GM18499 (cell line): ENCODE data around the gene SPNS2.
"Not testable (repeated sequence)": the region's sequence is repeated elsewhere in the genome, so short reads cannot be mapped to it uniquely, and the experiment has no call there.

Source experiments
- ATAC-seq: cut with Tn5 transposase; IDR thresholded peaks from one replicate; pipeline ENCODE4 v1.9.1; 2021; ENCODE audit warnings: moderate number of reproducible peaks; ENCODE audit not compliant: insufficient read depth, unreplicated experiment

Gene SPNS2

DNA sequence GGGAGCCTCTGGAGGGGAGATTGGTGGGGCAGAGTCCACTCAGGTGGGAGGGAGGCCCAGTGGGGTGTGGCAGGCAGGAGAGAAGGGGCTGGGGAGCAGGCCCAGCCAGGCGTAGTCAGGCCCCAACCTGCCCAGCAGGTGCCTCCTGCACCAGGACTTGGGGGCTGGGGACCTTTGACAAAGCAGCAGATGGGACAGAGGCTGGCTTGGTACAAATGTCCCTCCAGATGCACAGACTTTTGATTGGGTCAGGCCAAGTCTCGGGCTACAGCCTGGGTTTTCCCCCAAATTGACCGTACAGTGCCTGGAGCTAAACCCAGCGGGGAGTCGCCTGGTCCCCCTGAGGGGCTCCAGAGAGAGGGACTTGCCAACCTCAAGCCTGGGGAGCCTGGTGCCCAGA is 61.3 kb downstream of the SPNS2 start:
- no peak for ATAC-seq

DNA sequence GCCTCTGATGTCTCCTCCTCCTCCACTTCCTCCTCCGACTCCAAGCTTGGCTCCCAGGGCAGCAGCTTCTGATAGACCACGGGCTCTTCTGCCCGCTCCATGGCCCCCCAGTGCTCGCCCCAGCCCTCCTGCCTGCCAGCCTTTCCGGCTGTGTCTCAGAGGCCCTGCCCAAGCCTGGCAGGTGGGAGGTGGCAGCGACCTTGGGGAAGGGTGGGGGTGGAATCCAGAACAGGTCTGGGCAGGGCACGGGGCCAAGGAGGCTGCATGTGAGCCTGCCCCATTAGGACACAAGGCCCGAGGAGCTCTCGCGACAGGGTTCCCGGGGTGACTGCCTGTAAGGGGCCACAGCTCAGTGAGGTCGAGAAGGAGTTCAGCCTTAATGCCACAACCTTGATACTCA is 61.7 kb downstream of the SPNS2 start, which contains the start of gene GGT6:
GGT6 (minus strand) TSS at position 157 of the 400 bp plus-strand sequence; CDS start at position 101, 56 bp downstream.
- no peak for ATAC-seq

DNA sequence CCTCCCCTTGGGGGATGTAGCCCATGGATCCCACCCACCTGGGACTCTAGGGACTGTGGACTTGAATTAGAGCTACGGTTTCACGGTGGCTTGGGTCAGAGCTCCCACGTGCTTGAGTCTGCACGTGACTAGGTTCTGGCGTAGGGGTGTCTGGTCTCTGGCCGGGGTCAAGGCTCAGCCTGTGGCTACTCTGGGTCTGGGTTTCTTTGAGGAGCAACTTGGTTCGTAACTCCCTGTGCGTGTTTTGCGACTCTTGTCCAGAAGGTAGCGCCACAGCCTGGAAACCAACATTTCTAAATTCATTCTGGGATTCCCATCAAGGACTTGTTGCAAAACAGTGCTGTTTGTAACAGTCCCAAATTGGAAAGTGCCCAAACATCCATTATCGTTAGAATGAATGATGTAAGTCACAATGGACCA is 62.2 kb downstream of the SPNS2 start:
- no peak for ATAC-seq

DNA sequence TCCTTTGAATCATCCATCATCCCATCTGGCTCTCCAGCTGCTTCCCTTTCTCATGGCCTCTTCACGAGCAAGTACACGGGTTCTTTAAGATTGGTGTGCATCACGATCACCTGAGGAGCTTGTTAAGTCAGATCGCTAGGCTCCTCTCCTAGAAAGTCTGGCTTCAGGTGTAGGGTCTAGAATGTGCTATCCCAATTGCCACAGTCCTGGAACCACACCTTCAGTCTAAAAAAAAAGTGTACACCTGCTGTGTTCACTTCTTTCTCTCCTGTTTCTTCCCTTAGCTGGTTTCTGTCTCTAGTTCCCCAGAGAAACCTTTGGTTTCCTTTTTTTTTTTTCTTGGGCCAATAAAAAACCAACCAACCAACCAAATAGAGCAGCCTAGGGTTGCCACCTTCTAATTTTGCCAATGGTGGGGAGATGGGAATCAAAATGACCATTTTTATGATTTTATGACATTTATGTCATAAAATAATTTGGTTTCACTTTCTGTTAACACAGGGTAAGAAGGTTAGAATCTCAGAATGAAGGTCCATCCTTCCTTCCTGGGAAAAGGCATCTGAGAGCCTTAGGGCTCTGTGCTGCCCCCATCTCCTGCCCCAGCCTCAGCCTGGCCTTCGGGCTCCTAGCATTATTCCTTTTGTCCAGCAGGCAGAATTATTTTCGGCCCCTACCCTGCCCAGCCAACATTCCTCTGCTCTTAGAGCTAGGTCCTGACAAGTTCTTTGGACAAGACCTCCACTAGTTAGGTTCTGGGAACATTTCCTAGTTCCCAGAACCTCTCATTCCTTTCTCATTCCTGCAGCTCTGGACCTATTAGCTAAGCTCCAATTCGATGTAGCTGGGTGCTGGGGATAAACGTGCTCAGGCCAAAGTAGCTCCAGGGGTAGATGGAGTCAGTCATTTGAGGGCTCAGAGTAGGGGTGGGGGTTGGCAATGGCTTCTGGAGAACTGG is 63.6 kb downstream of the SPNS2 start:
- no peak for ATAC-seq

DNA sequence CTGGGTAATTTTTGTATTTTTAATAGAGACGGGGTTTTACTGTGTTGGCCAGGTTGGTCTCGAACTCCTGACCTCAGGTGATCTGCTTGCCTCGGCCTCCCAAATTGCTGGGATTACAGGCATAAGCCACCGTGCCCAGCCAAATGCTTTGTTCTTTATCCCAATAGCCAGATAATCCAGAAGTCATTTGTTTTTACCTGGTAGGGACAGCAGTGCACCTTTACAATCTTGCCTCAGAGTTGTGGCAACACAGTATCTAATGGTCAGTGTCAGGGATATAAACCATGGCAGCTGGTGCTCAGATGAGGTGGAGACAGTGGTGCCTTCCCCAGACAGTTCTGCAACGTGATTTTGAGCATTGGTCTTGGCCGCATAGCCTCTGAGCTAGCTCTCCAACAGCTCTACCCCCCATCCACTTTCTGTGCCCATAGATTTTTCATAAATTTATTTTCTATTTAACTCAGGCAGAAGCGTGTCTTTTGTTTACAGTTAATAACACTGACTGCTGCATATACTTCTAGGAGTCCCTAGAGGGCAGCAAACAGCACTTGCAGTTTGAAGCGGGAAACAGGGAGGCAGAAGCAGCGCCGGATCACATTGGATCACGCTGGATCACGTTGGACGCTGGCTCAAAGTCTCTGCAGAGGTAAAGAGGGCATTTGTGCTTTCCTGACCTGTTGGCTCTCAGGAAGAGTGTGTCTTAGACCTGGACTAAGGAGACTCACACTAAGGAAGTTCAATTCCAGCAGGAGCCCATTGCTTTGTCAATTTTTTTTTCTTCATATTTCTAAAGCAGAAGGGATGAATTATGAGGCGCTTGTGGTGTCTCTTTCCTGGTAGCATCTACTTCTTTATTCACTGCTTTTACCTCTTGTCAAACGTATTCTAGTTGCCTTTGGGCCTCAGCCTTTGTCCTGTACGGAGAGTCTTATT is 66.8 kb downstream of the SPNS2 start:
- ATAC-seq: no peak

DNA sequence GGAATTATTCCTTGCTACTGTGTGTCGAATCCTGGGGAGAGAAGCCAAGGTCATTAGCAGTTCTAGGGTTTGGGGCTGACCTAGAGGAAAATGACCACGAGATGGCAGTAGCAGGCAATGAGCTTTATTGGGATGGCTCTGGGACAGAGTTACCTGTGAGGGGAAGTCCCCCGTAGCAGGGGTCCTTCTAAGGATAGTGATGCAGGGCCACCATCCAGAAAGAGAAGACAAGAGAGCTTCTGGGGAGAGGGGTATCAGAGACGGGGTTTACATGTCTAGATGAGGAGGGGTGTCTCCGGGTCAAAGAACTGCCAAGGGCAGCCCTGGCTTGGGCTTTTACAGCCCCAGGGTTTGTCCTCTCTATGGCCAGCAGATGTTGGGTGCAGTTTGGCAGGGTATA is 68.1 kb downstream of the SPNS2 start:
- no peak for ATAC-seq

DNA sequence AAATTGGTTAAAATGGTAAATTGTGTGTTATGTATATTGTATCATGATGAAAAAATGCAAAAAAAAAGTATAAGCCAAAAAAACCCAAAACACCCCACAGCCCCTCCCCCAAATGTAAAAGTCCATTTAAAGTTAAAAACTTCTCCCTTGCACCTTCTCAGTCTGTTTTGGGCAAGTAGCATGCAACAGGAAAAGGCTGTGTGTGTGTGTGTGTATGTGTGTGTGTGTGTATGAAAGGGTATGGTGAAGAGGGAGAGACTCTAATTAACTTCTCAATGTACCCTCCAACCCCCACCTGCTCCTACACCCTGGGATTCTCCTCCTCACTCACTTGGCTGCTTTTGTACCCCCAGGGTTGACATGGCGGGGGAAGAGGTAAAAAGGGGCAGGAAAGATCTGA is 70.9 kb downstream of the SPNS2 start:
- no peak for ATAC-seq

DNA sequence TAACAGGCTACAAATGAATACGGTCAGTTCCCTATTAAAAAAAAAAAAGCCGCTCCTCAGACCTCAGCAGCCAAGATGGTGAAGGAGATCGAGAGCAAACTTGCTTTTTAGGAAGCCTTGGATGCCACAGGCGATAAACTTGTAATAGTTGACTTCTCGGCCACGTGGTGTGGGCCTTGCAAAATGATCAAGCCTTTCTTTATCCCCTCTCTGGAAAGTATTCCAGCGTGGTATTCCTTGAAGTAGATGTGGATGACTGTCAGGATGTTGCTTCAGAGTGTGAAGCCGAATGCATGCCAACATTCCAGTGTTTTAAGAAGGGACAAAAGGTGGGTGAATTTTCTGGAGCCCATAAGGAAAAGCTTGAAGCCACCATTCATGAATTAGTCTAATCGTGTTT is 73.5 kb downstream of the SPNS2 start:
- ATAC-seq: no peak

DNA sequence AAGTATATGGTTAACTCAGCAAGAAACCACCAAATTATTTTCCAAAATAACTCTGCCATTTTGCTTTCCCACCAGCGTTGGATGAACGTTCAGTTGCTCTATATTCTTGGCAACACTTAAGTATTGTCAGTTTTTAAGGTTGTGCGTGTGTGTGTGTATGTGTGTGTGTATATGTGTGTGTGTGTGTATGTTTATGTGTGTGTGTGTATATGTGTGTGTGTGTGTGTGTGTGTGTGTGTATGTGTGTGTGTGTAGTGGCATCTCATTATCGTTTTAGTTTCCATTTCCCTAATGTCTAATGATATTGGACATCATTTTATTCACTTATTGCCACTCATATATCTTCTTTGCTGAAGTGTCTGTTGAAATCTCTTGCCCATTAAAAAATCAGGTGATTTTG is 74.4 kb downstream of the SPNS2 start:
- no peak for ATAC-seq

DNA sequence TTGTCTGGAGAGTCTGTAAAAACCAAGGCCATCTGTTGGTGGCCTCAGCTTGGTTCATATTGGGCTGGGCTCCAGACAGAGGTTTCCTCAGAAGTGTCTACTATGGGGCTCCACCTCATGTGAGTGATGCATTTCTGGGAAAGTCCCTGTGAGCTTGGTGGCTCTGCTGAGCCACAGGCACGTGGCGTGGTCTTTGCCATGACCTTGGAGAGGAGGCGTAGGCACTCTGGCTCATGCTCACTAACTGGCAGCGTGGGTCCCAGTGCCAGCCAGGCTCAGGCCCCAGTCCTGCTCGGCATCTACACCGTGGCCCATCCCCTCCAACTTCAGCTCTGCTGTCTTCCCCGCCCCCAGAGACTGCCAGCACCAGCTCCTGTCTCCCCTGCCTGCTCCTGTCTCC is 75.0 kb downstream of the SPNS2 start:
- ATAC-seq: no peak

DNA sequence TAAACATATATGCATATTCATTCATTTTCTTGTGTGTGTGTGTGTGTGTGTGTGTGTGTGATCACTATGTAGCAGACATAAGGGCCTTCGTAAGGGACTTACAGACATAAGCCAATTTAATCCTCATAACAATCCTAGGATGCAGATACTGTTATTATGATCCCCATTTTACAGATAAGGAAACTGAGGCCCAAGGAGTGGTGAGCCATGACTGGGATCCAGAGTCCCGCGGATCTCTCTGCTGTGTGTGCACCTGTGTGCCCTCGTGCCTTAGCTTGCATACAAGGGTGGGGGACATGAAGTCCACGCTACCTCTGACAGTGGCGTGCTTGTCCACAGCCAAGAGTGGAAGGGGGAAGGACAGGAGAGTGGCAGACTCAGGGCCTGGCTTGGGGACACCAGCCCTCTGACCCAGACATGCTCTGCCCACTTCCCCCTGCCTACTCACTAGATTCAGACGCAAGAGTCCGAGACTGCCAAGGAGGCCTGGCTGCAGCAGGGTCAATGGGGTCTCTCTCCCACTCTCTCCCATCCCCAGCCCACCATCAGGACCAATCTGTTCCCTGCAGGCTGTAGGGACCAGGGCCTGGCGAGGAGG is 75.9 kb downstream of the SPNS2 start:
- ATAC-seq: no peak

DNA sequence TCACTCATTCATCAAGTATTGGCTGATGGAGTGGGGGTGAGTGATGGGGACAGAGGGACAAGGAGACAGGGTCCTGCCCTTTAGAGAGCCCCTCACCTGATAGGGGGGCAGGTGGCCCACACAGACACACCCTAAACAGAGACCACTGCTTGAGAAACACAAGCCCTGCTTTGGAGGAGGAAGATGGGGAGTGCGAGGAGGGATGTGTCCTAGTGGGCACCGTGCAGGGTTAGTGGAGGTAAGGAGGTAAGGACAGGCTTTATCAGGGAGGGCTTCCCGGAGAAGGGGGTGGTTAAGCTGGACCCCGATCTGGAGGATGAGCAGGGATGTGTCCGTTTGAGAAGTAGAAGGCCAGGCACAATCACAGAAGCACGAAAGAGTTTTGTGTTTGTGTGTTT is 77.5 kb downstream of the SPNS2 start:
- ATAC-seq: no peak

DNA sequence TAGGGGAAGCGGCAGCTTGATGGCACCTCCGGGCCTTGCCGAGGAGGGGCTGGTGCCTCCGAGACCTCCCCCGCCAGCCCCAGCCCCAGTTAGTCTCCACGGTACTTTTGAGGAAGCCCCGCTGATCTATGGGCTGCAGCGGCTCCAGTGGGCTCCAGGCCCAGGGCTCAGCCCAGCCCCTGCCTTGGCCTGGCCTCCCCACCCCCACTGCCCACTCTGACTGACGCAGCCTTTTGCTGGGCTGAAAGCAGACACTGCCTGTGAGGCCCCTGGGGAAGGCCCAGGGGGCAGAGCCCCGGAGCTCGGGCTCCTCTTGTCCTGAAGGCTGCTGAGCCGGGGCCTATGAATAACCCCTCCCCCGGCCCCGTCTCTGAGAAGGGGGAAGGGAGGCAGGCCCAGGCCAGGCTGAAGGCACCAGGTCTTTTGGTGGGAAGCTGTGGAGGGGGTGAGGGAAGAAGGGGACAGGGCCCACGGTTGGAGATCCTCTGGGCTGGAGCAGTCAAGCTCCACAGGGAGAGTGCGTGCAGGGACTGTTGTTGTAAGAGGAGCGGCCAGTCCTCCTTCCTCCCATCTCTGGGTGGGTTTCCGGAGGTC is 78.1 kb downstream of the SPNS2 start:
- no peak for ATAC-seq

DNA sequence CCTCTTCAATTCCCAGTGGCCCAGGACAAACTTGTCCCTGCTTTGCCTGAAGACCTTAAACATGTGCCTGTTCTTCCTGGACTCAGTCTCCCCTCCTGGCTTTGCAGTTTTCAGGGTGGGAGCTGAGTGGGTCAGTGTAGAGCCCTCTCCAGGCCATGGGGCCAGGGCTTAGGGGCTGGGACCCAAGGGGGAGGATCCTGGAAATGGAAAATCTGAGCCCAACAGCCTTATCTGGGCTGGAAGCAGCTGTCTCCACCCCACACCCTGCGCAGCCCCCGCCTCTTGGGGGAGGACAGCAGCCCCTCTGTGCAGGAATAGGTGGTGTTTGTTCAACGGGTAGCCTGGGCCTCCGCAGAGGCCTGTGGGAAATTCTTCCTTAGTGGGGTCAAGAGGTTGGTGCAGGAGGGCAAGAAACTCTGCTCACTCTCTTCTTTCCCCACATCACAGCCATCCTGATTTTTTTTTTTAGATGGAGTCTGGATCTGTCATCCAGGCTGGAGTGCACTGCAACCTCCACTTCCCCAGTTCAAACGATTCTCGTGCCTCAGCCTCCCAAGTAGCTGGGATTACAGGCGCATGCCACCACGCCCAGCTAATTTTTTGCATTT is 78.8 kb downstream of the SPNS2 start:
- no peak for ATAC-seq

DNA sequence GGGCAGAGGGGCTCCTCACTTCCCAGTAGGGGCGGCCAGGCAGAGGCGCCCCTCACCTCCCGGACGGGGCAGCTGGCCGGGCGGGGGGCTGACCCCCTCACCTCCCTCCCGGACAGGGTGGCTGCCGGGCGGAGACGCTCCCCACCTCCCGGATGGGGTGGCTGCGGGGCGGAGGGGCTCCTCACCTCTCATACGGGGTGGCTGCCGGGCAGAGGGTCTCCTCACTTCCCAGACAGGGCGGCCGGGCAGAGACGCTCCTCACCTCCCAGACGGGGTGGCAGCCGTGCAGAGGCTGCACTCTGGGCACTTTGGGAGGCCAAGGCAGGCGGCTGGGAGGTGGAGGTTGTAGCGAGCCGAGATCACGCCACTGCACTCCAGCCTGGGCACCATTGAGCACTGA is 79.7 kb downstream of the SPNS2 start:
- ATAC-seq: not testable (repeated sequence)

DNA sequence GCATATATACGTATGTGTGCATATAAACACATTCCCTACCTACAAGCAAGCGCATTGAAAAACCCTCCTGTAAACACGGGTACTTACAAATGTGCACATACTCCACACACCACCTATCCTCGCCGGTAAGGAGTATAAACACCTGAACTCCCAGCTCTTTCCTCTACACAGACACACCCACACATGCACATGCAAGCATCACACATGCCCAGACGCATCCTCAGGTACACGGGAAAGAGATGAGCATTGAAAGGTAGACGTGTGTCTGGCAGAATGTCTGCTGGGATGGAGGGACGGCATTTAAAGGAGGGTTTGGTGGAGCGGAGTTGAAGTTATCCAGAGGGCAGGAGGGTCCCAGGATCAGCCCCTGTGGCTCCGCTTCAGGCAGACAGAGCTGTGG is 81.0 kb downstream of the SPNS2 start:
- no peak for ATAC-seq

DNA sequence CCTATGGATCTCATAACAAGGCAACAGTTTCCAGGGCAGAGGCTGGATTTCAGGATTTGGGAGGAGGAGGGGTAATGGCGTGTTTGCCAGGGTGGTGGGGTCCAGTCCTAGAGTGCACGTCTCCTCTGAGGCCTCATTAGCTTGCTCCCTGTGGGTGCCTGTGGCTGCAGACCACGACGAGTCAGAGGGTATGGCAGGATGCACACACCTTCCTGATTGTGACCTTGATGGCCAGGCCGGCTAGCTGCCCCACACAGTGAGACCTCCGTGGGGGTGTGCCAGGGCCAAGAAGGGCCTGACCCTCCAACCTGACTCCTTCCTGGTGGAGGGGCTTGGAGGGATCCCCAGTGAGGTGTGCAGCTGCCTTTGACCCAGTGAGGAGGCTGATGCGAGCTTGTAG is 81.6 kb downstream of the SPNS2 start:
- ATAC-seq: no peak

DNA sequence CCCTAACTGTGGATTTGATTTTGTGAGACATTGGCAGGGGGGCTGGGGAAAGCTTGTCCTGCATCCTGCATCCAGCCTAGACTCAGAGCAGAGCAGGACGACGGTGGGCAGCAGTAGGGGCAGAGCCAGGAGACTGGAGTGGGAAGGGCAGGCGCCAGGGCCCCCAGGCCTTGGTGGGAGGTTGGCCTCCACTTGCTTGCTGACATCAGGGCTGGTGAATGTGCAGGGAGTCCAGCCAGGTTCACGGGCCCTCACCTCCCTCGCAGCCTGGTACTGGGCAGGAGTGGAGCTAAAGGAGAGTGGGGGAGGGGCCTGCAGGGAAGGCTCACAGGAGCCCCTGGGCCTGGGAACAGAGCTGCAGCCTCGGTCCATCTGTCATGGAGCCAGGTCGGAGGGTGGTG is 83.4 kb downstream of the SPNS2 start:
- no peak for ATAC-seq

DNA sequence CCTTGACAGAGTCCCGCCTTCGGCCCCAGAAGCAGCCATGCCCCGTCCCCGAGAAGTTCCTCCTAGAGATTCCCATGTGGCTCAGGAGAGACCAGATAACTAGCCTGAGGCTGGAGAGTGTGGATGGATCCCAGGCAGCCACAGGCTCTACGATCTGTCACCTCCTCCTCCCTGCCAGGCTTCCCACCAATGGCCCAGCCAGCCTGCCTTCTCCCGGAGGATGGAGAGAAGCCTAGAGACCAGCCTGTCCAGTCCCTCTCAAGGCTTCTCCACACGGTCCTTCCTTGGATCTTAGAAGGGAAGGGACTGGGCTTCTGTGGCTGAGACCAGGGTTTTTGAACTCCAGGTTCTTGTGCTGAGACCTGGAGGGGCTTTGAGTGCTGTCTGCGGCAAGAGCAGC is 84.0 kb downstream of the SPNS2 start:
- ATAC-seq: no peak

DNA sequence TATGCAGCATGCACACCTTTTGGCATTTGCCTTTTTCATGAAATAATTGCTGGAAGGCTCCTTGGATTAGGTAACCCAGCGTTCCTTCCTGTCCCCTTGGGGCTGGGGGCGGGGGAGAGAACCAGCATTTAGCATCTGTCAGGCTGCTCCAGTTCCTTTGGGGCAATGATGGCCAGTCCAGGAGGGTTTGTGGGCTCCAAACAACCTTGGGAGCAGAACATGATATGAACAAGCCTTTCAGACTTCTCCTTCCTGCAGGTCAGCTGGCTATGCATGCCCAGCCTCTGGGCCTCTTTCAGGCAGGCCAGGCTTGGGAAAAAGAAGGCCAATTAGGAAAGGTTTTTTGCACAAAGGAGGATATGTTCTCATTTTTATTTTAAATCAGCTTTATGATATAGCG is 84.5 kb downstream of the SPNS2 start:
- ATAC-seq: no peak
